Gastrocnemius medialis (tissue), 4 donors: ENCODE data around the gene TMEM154.

ENCODE experiments used
- POLR2A ChIP-seq, 2 donors: fragments of 450-650 bp; IDR thresholded peaks; one replicate each; pipeline ENCODE4 v1.6.1; 2017; ENCODE audit warnings: antibody characterized with exemption in 2 of 2, mild to moderate bottlenecking in 2 of 2, moderate library complexity in 2 of 2
- TF ChIP-seq, protein P1 (sequence below), 5 experiments: fragments of 450-650 bp in 3 of 5; fragments of 200-600 bp in 2 of 5; sonication (generic) in 2 of 5; IDR thresholded peaks in 4 of 5; conservative IDR thresholded peaks in 1 of 5; 1 replicate in 4 of 5; 2 replicates in 1 of 5; pipeline ENCODE4 v1.5.1; 2016 to 2019; ENCODE audit warnings: antibody characterized with exemption in 5 of 5, mild to moderate bottlenecking in 3 of 5, moderate library complexity in 3 of 5

DNA sequence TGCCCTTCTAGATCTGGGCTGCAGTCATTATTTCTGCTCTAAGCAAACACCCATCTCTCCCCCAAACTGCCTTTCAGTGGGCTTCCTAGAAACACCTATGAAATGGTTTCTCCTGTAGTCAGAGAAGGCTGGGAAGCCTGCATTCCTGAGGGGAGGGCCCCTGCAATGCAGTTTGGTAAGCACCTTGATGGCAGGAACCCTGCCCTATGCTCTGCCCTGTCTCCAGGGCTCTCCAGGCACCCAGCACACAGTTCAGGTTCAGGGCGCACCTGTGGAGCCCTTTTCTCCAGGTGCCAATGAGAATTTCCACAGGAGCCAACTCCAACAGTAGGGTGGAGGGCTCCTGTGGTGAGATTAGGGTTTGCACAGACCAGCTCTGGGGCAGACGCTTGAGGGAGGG, 74.8 kb downstream of the TMEM154 start:
- TF ChIP-seq, protein P1, sequence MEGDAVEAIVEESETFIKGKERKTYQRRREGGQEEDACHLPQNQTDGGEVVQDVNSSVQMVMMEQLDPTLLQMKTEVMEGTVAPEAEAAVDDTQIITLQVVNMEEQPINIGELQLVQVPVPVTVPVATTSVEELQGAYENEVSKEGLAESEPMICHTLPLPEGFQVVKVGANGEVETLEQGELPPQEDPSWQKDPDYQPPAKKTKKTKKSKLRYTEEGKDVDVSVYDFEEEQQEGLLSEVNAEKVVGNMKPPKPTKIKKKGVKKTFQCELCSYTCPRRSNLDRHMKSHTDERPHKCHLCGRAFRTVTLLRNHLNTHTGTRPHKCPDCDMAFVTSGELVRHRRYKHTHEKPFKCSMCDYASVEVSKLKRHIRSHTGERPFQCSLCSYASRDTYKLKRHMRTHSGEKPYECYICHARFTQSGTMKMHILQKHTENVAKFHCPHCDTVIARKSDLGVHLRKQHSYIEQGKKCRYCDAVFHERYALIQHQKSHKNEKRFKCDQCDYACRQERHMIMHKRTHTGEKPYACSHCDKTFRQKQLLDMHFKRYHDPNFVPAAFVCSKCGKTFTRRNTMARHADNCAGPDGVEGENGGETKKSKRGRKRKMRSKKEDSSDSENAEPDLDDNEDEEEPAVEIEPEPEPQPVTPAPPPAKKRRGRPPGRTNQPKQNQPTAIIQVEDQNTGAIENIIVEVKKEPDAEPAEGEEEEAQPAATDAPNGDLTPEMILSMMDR (IDR thresholded peaks at IDR 0.05 in 4 of 5, conservative IDR thresholded peaks at IDR 0.05 in 1 of 5) = no peak
- no peak for TF ChIP-seq POLR2A (IDR thresholded peaks at IDR 0.05)
